GM12865 (cell line): Measurements from ENCODE around the gene RASA3.
A peak's percentile ranks its signal among the peaks of the same experiment; 100 is the strongest.
"Not testable (repeated sequence)": the region's sequence is repeated elsewhere in the genome, so short reads cannot be mapped to it uniquely, and the experiment has no call there.

Experiments used
- DNase-seq: peaks from one replicate; pipeline ENCODE4 v3.0.0; 2010; ENCODE audit warnings: low read depth
- H3K4me3 ChIP-seq: 2 replicates; pipeline ENCODE4 v1.5.1; 2011; ENCODE audit warnings: mild to moderate bottlenecking, low read depth, low read length, control low read depth
- TF ChIP-seq, protein P1 (sequence below): IDR thresholded peaks from 2 replicates; pipeline ENCODE4 v1.5.1; 2011; ENCODE audit warnings: low read length, control low read depth, low read depth, inconsistent platforms; ENCODE audit not compliant: insufficient read depth; ENCODE audit errors: missing control alignments

RASA3 gene

DNA sequence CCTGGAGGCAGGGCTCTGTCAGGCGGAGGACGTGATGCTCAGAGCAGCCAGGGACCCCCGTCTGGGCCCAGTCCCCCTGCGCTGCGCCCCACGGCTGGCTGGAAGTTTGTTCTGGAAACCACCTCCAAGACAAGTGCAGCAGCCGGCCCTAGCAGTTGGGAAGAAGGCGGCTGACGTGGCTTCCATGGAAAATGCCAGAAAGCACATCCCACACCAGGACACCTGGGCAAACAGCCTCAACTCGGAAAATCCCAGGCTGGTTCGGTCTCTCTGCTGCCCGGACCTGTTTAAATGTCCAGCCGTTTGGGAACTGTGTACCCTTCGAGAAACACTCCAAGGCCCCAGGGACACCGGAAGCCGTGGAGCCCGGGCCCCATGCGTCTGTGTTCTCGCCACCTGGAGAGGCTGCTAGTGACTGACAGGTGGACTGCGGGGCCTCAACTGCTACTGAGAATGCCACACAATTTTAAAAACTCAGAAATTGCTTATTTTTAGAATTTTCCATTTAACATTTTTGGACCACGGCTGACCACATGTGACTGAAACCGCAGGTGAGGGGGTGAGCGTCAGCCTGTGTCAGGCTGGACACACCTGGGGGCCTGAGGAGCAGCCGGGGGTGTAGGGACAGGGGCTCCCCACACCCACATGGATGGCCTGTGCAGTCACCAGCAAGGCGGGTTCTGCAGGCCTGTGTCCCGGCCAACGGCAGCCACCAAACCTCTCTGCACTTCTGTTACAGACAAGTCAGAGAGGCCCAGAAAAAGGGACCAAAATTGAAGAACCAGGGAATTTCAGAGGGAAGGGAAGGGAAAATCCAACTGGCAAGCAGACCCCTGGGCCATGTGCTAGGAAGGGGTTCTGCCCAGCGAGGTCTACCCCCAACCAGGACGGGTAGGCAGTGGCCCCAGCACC, 31.7 kb downstream of the RASA3 start:
- peak; percentile 30 for DNase-seq
- H3K4me3 ChIP-seq: no peak overlapping the region
- TF ChIP-seq, protein P1, sequence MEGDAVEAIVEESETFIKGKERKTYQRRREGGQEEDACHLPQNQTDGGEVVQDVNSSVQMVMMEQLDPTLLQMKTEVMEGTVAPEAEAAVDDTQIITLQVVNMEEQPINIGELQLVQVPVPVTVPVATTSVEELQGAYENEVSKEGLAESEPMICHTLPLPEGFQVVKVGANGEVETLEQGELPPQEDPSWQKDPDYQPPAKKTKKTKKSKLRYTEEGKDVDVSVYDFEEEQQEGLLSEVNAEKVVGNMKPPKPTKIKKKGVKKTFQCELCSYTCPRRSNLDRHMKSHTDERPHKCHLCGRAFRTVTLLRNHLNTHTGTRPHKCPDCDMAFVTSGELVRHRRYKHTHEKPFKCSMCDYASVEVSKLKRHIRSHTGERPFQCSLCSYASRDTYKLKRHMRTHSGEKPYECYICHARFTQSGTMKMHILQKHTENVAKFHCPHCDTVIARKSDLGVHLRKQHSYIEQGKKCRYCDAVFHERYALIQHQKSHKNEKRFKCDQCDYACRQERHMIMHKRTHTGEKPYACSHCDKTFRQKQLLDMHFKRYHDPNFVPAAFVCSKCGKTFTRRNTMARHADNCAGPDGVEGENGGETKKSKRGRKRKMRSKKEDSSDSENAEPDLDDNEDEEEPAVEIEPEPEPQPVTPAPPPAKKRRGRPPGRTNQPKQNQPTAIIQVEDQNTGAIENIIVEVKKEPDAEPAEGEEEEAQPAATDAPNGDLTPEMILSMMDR: no peak

GRCh38 chr13:114099918-114100445, 32.4 kb downstream of the RASA3 start:
- no peak overlapping the region for H3K4me3 ChIP-seq
- TF ChIP-seq, protein P1: no peak
- DNase-seq: no peak

GRCh38 chr13:114099191-114099590, 33.2 kb downstream of the RASA3 start:
- no peak overlapping the region for H3K4me3 ChIP-seq
- DNase-seq: peak; percentile 55
- TF ChIP-seq, protein P1: no peak

DNA sequence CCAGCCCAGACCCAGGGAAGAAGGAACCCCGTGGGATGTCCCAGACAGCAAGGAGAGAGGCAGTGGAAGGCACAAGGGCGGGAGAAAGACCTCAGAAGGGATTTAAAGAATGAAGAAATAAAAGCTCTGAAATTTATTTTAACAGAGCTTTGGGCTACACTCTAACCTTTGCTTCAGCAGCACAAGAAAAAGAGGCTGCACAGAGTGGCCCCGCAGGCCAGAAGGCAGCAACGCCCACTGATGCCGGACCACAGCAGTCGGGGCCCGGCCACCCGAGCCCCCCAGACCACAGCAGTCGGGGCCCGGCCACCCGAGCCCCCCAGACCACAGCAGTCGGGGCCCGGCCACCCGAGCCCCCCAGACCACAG, 33.8 kb downstream of the RASA3 start:
- not testable (repeated sequence) for H3K4me3 ChIP-seq, DNase-seq

- H3K4me3 ChIP-seq: no peak overlapping the region
- DNase-seq: no peak
- TF ChIP-seq, protein P1: no peak
Measured at GRCh38 chr13:114097893-114098688, 34.3 kb downstream of the RASA3 start.

- H3K4me3 ChIP-seq: no peak overlapping the region
- DNase-seq: no peak
- TF ChIP-seq, protein P1: no peak
Measured at GRCh38 chr13:114097212-114097892, 35.1 kb downstream of the RASA3 start.

GRCh38 chr13:114096811-114097211, 35.6 kb downstream of the RASA3 start:
- no peak for DNase-seq
- TF ChIP-seq, protein P1: no peak
- H3K4me3 ChIP-seq: no peak overlapping the region
